CD4-positive, alpha-beta T cell treated with Interleukin-15 for 1 hour (primary cell): ENCODE results near the gene NEAT1.

Experiments used
- DNase-seq: peaks from one replicate; pipeline ENCODE4 v3.0.0-alpha.2; 2020

The NEAT1 gene

DNA sequence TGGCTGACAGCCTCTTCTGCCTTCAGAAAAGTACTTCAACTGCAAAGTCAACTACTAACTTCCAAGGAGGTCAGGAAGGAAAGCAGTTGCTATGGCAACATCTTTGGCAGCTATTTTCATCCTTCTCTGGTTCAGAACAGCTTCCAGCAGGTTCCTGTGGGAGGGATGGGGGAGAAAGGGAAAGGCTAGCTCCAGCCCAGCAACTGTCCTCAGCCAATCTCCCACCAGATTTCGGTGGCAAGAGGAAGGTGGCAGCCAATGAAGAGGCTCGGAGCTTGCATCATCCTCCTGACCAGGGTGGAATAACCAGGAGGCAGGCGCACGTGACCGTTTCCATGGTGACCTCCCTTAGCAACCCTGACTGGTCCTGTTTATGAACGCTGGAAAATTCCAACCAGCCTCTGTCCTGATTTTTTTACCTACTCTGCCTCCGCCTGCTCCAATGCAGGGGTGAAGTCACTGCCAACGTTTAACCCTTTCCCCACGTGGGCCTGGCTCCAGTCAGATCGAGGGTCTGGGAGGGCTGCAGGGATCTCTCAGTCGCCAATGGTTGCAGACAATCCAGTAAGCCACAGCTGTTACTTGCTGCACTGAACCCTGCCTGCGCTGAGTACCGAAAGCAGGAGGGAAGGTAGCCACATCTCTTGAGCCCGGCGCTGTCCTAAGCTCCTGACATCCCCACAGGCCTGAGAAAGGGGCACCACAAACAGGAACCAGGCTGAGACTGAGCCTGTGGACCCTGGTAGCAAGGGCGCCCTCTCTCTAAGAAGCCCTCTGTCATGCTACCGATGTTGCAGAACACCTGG is 65.1 kb downstream of the NEAT1 start:
- peak; percentile 89 for DNase-seq

DNA sequence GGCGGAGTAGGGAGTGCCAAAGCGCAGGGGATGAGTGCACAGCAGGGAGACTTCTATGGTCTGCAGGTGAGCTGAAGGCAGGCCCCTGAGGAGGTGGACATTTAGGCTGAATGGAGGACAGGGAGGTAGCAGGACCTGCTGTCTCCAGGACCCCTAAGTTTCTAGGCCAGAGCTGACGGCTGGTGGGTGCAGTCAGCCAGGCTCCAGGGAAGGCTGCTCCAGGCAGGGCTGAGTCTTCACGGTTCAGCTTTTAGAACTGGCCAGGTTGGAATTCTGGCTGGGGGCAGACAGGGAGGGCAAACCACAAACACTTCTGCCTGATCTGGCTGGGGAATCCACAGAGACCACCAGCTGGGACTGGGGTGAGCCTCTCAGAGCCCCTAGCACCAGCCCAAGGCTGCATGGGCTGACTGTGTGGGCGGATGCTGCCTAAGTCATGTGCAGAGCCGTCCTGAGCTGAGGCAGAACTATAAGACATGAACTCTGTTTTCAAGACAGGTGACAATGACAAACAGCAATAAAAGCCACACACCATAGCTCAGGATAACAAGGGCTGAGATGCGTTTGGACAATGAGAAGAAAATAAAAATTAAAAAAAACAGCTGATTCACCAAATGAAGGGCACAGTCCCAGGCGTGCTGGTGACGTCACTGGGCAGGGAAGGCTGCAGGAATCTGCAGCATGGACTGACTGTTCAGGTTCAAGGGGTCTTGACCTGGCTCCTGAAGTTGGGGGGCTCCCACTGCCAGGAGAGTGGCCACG is 65.9 kb downstream of the NEAT1 start:
- no peak for DNase-seq

DNA sequence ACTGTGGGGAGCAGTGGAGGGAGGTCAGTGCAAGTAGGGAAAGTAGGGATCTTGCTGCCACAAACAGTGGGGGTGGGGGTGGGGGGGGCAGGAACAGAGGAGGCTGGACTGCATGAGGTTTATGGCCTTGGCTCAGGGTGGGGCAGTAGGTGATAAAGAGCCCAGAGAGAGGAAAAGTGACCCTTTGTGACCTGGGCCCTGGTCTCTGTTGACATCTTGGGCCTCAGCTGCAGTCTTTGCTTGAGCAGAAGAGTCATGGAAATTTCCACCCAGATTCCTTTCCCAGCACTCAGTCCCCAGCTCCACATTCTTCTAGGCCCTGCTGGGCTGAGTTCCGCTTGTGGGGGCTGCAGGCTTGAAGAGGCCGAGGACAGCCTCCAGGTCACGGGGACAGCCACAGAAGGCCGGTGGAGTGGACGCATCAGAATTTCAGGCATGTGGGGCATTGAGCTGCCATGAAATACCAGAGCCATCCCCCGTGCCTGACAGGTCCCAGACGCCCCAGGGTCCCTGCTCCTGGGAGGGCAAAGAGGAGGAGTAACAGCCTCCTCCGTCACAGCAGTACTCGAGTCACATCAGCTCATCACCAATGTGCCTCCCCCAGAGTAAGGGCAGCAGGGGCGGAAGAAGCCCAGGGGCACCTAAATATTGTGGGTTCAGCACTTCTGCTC is 66.6 kb downstream of the NEAT1 start:
- DNase-seq: no peak

DNA sequence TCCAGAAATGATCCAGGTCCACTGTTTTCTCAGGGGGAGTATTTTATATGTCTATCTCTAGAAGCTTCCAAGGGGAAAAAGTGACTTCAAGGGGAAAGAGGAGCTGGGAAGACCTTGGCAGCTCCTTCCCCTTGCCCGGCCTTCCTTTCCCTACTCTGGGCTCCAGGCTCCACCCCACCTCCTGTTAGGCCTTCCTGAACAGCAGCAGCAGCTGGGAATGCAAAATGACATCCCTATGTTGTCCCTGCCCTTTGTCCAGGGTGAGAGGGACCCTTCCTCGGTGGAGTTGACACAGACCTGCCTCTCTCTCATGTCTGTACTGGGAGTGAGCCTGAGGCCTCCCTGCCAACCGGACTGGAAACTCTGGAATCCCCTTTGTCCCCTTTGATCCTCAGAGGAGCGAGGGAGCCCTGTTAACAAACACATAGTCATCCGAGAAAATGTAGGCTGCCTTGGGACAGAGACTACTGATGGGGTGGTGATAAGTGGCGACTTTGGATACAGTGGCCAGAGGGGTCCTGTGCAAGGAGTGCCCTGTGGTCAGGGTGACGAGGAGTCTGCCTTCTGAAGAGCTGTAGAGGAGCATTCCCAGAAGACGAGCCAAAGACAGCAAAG is 67.2 kb downstream of the NEAT1 start:
- no peak for DNase-seq

DNA sequence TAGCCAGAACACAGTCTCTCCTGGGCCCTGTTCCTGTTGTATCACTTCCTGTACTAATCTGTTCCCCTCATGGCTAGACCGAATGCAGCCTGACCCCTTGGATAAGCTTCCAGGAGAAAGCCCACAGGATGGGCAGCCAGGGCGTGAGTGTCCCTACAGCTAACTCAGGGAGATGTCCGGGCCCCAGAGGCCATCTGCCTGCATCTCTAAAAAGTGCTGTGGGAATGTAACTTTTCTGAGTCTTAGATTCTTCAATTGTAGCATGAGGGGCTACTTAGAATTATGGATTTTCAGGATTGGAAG is 68.5 kb downstream of the NEAT1 start:
- no peak for DNase-seq

DNA sequence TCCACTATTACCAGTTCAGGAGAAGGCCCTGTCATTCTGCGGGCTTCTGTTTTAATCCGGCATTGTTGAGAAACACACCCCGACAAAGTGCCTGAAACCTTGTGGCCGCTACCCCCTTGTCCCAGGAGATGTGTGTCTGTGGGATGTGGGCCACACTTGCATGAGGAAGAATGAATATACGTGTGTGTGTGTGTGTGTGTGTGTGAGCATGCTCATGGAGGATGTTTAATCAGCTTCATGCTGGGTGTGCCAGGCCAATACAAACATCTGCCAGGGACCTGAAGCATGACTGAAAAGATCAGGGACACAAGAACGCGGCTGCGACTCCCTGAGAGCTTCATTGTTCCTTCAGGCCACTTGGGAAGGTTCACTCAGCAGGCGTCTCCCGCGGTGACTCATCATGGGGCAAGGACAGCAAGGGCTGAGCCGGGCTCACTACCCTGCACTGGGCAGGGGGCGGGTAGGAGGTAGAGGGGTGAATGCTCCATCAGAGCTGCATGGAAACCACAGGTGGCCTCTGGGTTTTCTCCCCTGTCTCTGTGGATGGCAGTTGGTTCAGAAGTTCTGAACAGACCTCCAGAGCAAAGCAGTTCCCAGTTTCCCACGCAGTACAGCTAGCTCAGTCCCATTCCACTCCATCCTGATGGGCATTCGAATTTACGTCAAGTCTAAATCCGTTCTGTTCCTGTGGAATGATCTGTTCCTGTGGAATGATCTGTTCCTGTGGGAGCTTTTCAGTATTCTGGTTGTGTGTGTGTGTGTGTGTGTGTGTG is 69.2 kb downstream of the NEAT1 start:
- DNase-seq: peak; percentile 66

DNA sequence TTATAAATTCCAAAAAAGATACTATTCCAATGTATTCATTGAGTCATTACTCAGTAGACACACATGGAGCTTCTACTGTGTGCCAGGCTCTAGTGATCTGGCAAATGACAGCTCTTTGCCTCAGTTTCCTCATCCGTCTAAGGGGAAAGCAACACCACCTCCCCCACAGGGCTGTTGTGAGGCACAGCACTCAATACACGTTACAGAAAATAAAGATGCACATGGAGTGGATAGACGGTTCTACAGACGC is 69.7 kb downstream of the NEAT1 start:
- no peak for DNase-seq

DNA sequence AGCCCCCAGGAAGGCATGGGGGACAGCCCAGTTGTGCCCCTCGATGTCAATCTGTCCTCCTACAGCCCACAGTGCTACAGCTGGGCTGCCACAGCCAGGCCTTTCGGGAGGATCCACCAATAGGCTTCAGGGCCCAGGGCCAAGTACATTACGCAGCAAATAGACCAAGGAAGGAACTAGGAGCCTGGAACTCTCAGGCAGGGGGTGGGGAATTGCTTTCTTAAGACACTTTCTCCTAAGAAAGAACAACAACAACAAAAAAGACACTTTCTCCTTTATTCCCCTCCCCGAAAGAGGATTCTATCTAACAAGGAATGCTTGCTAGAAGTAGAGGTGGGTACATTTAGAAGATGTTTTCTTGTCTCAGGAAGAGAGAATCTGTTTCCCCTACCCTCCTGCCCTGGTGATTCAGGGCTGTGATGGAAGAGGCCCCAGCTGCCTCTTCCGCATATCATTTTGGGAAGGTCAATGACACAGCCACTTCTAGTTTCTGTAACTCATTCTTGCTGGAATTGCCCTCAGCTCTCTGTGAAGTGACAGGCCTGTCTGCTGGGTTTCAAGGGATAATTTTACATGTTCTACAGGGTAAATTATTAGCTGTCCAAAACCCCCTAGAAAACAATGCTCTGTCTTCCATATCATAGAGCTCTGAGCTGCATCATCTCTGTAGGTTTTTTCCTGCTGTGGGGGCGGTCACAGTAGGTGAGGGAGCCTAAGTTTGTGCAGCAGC is 70.2 kb downstream of the NEAT1 start:
- DNase-seq: peak; percentile 62

DNA sequence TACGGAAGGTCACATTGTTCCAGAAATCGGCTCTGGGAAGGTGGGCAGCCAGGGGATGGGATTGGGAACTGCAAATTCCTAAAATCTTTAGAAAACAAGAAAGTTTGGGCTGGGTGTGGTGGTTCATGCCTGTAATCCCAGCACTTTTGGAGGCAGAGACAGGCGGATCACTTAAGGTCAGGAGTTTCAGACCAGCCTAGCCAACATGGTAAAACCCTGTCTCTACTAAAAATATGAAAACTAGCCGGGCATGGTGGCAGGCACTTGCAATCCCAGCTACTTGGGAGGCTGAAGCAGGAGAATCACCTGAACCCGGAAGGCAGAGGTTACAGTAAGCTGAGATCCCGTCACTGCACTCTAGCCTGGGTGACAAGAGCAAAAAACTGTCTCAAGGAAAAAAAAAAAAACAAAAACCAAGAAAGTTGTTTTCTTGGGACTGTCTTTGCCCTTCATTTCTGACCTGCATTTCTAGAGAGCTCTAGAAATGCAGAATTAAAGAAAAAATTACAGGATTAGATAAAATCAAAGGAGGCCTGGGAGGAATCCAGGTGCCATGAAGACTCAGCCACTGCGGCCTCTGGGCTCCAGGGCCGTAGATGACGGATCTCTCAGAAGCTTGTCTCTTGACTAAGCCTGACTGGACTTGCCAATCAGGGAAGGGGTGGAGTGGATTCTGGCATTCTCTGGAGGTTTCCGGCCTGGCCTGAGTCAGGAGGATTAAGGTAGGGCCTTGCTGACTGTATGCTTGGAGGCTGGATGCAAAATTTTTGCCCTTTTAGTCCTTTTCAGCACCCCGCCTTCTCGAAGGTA is 71.0 kb downstream of the NEAT1 start:
- peak; percentile 16 for DNase-seq
